ENCODE measurements around the gene CIC.
A peak's percentile ranks its signal among the peaks of the same experiment; 100 is the strongest.

The CIC gene

DNA sequence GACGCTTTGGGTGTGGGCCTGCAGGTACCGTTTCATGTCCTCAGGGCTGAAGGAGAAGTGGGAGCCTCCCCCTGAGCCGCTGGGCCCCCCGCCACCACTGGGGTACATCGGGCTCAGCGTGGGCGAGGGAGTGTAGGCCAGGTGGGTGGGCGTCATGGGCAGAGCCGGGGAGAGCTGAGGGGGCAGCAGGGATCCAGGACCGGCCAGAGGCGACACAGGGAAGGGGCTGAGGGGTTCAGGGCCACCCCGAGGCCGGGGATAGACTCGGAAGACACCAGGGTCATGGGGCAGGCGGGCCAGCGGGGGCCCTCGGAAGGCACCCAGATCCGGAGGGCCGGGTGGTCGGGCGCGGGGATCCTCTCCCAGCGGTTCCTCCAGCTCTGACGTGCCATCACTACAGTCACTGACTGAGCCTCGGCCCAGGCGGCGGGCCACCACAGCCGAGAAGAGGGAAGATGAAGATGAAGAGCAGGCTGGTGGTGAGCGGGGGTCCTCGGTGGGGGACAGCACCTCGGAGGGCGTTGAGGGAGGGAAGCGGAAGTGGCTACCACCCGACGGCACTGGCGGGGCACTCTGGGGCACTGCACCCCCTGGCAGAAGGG is 19.8 kb upstream of the CIC start:
- TF ChIP-seq ZFX (IDR thresholded peaks at IDR 0.05; ENCODE audit: borderline replicate concordance) = no peak
- TF ChIP-seq, protein P1, sequence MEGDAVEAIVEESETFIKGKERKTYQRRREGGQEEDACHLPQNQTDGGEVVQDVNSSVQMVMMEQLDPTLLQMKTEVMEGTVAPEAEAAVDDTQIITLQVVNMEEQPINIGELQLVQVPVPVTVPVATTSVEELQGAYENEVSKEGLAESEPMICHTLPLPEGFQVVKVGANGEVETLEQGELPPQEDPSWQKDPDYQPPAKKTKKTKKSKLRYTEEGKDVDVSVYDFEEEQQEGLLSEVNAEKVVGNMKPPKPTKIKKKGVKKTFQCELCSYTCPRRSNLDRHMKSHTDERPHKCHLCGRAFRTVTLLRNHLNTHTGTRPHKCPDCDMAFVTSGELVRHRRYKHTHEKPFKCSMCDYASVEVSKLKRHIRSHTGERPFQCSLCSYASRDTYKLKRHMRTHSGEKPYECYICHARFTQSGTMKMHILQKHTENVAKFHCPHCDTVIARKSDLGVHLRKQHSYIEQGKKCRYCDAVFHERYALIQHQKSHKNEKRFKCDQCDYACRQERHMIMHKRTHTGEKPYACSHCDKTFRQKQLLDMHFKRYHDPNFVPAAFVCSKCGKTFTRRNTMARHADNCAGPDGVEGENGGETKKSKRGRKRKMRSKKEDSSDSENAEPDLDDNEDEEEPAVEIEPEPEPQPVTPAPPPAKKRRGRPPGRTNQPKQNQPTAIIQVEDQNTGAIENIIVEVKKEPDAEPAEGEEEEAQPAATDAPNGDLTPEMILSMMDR (IDR thresholded peaks at IDR 0.05) = no peak
- H3K27ac ChIP-seq = peak overlapping the region; percentile 95; the same call in 1 of the 2 replicates

DNA sequence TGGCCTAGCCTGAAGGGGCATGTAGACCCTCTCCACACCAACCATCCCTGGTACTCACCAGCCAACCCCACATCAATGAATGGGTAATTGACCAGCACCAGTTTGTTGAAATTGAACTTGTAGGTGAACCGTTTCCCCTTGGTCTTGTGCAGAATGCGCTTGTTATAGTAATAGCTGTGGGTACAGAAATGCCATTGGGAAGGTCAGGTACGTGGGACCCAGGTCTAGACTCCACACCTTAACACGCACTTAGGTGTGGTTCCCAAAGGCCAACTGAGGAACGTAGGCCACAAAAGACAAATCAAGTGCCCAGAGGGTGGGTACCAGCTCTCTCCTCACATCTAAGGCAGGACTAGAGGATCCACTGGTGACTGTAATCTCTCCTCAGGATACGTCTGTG is 19.3 kb upstream of the CIC start:
- TF ChIP-seq, protein P1 (IDR thresholded peaks at IDR 0.05) = no peak
- TF ChIP-seq ZFX (IDR thresholded peaks at IDR 0.05; ENCODE audit: borderline replicate concordance) = no peak
- peak overlapping the region; percentile 94; the same call in 1 of the 2 replicates for H3K27ac ChIP-seq

DNA sequence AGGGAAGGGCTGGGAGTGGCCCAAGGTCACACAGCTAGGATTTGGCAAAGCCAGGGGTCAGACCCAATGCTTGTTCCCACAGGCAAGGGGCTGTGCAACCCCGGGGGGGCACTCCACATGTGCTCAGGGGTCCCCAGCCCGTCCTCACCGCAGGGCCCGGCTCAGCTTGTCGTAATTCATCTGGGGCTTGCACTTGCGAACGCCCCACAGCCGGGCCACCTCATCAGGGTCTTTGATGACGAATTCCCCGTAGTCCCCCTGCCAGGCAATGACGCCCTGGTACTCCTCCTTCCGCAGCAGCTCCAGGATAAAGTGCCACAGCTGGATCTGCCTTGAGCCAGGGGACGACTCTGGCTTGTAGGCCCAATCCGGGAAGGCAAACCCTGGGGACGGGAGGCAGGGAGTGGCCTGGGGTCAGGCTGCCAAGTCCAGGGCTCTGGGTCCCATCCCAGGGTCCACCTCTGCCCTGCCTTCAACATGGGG is 18.8 kb upstream of the CIC start:
- peak overlapping the region; percentile 94 for H3K27ac ChIP-seq
- TF ChIP-seq ZFX (IDR thresholded peaks at IDR 0.05; ENCODE audit: borderline replicate concordance) = no peak
- TF ChIP-seq, protein P1 (IDR thresholded peaks at IDR 0.05) = no peak

DNA sequence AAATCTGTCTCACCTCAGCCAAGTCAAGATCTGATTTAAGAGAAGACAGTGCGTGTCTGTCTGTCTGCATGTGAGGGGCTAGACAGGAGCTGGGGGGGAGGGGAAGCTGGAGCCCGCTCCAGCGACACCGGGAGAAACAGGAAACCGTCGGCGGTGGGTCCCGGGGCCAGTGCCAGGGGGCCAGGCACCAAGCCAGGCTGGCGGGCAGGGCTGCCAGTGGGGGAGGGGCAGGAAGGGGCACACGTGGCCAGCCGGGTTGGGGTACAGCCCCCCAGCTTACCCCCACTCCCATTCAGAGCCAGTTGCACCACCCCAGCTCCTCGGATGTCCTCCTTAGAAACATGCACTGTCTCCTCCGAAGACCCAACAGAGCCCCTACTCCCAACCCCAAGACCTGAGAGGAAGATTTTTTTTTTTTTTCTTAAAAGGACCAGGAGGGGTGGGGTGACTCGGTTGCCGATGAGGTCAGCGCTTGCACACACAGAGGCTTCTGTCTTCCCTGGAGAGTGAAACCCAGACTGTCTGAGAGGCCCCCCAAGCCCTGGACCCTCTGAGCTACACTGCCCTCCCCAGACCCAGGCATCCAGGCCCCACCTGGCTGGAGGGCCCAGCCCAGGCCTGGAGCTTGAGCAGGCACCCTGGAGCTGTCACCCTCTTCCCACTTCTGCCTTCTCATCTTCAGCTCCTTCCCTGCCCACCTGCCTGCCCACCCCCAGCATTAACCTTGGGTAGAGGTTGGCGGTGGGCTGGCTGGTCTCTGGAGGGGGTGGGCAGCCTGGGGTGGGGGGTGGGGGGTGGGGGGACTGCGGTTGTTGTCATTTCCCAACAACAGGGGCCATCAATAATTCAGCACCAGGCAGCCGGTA is 18.2 kb upstream of the CIC start:
- peak overlapping the region; percentile 94 for H3K27ac ChIP-seq
- TF ChIP-seq, protein P1 (IDR thresholded peaks at IDR 0.05) = no peak
- no peak for TF ChIP-seq ZFX (IDR thresholded peaks at IDR 0.05; ENCODE audit: borderline replicate concordance)

DNA sequence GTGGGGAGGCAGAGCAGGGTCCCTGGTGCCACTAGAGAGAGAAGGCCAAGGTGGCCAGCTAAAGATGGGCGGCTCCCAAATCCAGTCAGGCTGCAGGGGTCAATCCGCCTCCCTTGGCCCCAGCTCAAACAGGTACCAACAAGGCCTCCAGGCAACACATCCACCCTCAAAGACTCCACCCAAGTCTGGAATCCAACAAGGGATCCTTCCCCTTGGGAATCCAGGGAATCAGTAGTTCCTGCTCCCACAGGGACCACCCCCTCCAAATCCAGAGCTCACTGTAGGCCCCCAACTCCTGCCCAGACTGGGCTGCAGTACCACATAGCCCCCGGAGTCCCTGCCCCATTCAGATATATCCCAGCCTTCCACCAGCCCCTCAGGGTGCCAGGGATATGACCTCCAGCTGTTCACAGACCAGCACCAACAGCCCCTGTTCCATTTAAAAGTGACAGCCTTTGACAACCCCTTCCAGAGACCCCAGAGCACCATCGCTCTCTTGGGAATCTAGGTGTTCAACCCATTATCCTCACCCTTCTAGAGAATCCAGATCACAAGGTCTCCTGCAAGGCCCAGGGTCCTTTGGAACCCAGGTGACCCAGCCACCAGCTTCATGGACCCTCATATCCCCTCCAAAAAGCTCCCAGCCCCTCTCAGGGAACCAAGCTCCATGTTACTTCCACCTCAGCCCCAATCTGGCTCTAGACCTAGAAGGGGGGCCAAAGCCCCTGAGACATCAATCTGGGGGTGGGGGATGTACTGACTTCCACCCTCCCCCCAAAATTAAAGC is 17.3 kb upstream of the CIC start:
- TF ChIP-seq, protein P1 (IDR thresholded peaks at IDR 0.05) = no peak
- no peak for TF ChIP-seq ZFX (IDR thresholded peaks at IDR 0.05; ENCODE audit: borderline replicate concordance)
- H3K27ac ChIP-seq = peak overlapping the region; percentile 94

DNA sequence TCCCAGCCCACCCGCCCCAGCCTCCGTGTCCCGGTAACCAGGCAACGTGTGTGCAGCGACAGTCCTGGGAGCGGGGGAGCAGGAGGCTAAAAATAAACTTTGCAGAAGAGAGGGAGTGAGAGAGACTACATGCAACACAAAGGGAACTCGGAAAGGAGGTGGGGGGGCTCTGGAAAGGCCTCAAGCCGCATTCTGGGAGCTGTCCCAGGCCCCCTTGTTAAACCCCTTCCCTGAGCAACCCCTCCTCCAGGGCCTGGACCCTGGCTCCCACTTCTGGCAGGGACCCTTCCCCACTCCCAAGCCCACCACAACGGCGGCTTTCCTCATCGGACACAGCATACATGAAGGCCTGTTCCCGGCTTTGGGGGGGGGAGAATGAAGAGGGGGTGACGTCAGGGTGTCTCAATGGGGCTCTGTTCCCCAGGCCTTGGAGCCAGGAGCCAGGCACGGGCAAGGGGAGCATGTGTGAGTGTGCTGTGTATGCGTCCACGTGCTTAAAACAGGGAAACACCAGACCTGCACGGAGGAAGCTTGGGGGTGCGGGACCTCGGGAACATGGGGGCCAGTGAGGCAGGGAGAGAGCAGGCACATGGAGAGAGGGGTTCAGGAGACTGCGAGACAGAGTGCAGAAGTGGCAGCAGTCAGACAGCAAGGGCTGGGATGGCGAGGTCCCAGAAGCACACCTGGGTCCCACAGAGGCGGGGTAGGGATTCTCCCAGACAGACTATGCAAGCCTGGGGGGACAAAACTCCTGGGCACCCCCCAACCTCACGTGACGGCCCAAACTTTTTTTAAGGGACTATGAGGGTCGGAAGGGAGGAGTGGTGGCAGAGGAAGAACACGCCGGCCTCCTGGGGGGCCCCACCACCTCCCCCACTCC is 16.4 kb upstream of the CIC start:
- TF ChIP-seq ZFX (IDR thresholded peaks at IDR 0.05; ENCODE audit: borderline replicate concordance) = no peak
- TF ChIP-seq, protein P1 (IDR thresholded peaks at IDR 0.05) = no peak
- peak overlapping the region; percentile 94 for H3K27ac ChIP-seq
